Hepatocyte (in vitro differentiated cells): ENCODE measurements around the gene PRTG. TPM values are rescaled to one million over a fixed set of nuclear protein-coding genes. Genes with fewer than 3 reads are reported as not detected.

Experiments used
- DNase-seq: peaks from one replicate; pipeline ENCODE4 v3.0.0-alpha.2; 2016; ENCODE audit warnings: low spot score
- H2AFZ ChIP-seq: fragments of 200-600 bp; sonication (generic); 2 replicates; pipeline ENCODE4 v1.6.0; 2016; ENCODE audit warnings: antibody characterized with exemption, mild to moderate bottlenecking
- H3K27ac ChIP-seq: fragments of 200-600 bp; sonication (generic); 2 replicates; pipeline ENCODE4 v1.5.1; 2016; ENCODE audit warnings: mild to moderate bottlenecking
- H3K27me3 ChIP-seq: fragments of 200-600 bp; sonication (generic); 2 replicates; pipeline ENCODE4 v1.6.1; 2016
- H3K36me3 ChIP-seq: fragments of 200-600 bp; sonication (generic); replicated peaks from 2 replicates; pipeline ENCODE4 v1.5.1; 2016; ENCODE audit warnings: low read depth; ENCODE audit not compliant: insufficient read depth
- H3K4me1 ChIP-seq: fragments of 200-600 bp; sonication (generic); 2 replicates; pipeline ENCODE4 v1.5.1; 2016; ENCODE audit warnings: mild to moderate bottlenecking, moderate library complexity; ENCODE audit not compliant: insufficient read depth
- H3K4me2 ChIP-seq: fragments of 200-600 bp; sonication (generic); 2 replicates; pipeline ENCODE4 v1.6.0; 2016
- H3K4me3 ChIP-seq: fragments of 200-600 bp; sonication (generic); 2 replicates; pipeline ENCODE4 v1.5.1; 2016; ENCODE audit warnings: mild to moderate bottlenecking
- H3K79me2 ChIP-seq: fragments of 200-600 bp; sonication (generic); 2 replicates; pipeline ENCODE4 v1.6.0; 2017; ENCODE audit warnings: mild to moderate bottlenecking
- H3K9me2 ChIP-seq: fragments of 200-600 bp; sonication (generic); replicated peaks from 2 replicates; pipeline ENCODE4 v1.6.0; 2017; ENCODE audit warnings: mild to moderate bottlenecking; ENCODE audit not compliant: insufficient read depth
- H3K9me3 ChIP-seq: fragments of 200-600 bp; sonication (generic); 2 replicates; pipeline ENCODE4 v1.5.1; 2016; ENCODE audit warnings: low read depth, mild to moderate bottlenecking
- H4K20me1 ChIP-seq: fragments of 200-600 bp; sonication (generic); 2 replicates; pipeline ENCODE4 v1.6.0; 2016; ENCODE audit warnings: mild to moderate bottlenecking; ENCODE audit not compliant: insufficient read depth, poor library complexity, severe bottlenecking
- EZH2 ChIP-seq: fragments of 200-600 bp; sonication (generic); IDR thresholded peaks from 2 replicates; pipeline ENCODE4 v1.6.1; 2016; ENCODE audit warnings: antibody characterized with exemption, mild to moderate bottlenecking, borderline replicate concordance
- EZH2phosphoT487 ChIP-seq: fragments of 200-600 bp; sonication (generic); IDR thresholded peaks from one replicate; pipeline ENCODE4 v1.6.1; 2018; ENCODE audit warnings: antibody characterized with exemption, mild to moderate bottlenecking, low read depth, moderate library complexity; ENCODE audit not compliant: unreplicated experiment, severe bottlenecking
- WGBS: methylation state at CpG from one replicate; pipeline ENCODE4 v1.1.6; 2016; ENCODE audit warnings: low lambda C conversion rate; ENCODE audit errors: missing lambda C conversion rate; 5-methylcytosine and 5-hydroxymethylcytosine counted together
- polyA plus RNA-seq: library from polyadenylated mRNA; unstranded; fragments of >200 nt; fragmentation: Nextera tagmentation; extraction: Ambion mirVana; gene quantifications from 2 replicates; pipeline ENCODE4 v1.2.1, GENCODE V29; 2016
- total RNA-seq: library from RNA; depleted of rRNA; stranded (reverse); fragments of >200 nt; gene quantifications from 2 replicates; pipeline ENCODE4 v1.2.3, GENCODE V29; 2014
- TF ChIP-seq, protein P1 (sequence below): fragments of 200-600 bp; sonication (generic); IDR thresholded peaks from 2 replicates; pipeline ENCODE4 v1.5.1; 2016; ENCODE audit warnings: antibody characterized with exemption, mild to moderate bottlenecking; ENCODE audit not compliant: poor library complexity

PRTG gene
- total and polyA plus RNA-seq, 2 experiments from 2014 or later = 6.6 to 19.0 TPM

DNA sequence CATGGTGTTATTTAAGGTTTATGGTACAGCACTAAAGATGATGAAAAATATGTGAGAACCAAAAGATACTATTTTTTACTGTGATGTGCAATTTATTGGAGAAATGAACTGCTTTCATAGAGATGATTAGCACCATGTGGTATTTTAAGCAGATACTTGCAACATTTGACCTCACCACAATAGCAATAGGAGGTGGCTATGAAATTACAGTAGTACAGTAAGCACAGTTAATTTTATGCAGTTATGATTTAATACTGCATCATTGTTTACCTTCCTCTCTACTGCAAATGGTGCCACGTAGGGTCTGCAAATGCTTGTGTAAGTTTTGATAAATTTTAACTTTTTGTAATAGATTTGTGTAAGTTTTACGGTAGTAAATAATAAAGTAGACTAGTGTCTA lies 168.9 kb downstream of the PRTG start:
- peaks cover 8% of the 10 kb centered on the region for H3K79me2 ChIP-seq
- H3K9me2 ChIP-seq = no peaks in the 10 kb centered on the region
- no peak overlapping the region for H3K27ac ChIP-seq
- H3K4me1 ChIP-seq = no peaks in the 10 kb centered on the region
- H3K27me3 ChIP-seq = no peaks in the 10 kb centered on the region
- H3K4me2 ChIP-seq = no peak overlapping the region
- H3K4me3 ChIP-seq = no peak overlapping the region
- DNase-seq = no peak
- H4K20me1 ChIP-seq = no peaks in the 10 kb centered on the region
- H3K36me3 ChIP-seq = no peaks in the 10 kb centered on the region
- 93% methylated on average over 2 of the region's 2 CpGs for WGBS
- TF ChIP-seq EZH2 (no peak), EZH2phosphoT487 (no peak)
- TF ChIP-seq, protein P1, sequence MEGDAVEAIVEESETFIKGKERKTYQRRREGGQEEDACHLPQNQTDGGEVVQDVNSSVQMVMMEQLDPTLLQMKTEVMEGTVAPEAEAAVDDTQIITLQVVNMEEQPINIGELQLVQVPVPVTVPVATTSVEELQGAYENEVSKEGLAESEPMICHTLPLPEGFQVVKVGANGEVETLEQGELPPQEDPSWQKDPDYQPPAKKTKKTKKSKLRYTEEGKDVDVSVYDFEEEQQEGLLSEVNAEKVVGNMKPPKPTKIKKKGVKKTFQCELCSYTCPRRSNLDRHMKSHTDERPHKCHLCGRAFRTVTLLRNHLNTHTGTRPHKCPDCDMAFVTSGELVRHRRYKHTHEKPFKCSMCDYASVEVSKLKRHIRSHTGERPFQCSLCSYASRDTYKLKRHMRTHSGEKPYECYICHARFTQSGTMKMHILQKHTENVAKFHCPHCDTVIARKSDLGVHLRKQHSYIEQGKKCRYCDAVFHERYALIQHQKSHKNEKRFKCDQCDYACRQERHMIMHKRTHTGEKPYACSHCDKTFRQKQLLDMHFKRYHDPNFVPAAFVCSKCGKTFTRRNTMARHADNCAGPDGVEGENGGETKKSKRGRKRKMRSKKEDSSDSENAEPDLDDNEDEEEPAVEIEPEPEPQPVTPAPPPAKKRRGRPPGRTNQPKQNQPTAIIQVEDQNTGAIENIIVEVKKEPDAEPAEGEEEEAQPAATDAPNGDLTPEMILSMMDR = no peak
- H3K9me3 ChIP-seq = no peaks in the 10 kb centered on the region
- no peak overlapping the region for H2AFZ ChIP-seq

DNA sequence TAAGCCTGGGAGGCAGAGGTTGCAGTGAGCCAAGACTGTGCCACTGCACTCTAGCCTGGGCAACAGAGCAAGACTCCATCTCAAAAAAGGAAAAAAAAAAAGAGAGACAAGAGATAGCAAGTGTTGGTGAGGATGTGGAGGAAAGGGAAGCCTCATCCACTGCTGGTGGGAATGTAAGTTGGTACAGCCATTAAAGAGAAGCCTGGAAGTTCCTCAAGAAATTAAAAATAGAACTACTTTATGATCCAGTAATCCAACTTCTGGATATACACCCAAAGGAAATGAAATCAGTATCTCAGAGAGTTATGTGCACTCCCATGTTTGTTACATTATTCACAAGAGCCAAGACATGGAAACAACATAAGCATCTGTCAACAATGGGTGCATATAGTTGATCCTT lies 169.7 kb downstream of the PRTG start:
- Histone ChIP-seq H3K27ac (no peak overlapping the region), H3K4me1 (no peaks in the 10 kb centered on the region), H3K4me3 (no peak overlapping the region), H3K27me3 (no peaks in the 10 kb centered on the region), H3K9me3 (no peaks in the 10 kb centered on the region), H4K20me1 (no peaks in the 10 kb centered on the region), H3K4me2 (no peak overlapping the region), H3K36me3 (no peaks in the 10 kb centered on the region), H3K79me2 (peaks cover 5% of the 10 kb centered on the region), H2AFZ (no peak overlapping the region), H3K9me2 (no peaks in the 10 kb centered on the region)
- DNase-seq = no peak
- no peak for TF ChIP-seq EZH2phosphoT487
- TF ChIP-seq EZH2 = no peak
- TF ChIP-seq, protein P1 = no peak

DNA sequence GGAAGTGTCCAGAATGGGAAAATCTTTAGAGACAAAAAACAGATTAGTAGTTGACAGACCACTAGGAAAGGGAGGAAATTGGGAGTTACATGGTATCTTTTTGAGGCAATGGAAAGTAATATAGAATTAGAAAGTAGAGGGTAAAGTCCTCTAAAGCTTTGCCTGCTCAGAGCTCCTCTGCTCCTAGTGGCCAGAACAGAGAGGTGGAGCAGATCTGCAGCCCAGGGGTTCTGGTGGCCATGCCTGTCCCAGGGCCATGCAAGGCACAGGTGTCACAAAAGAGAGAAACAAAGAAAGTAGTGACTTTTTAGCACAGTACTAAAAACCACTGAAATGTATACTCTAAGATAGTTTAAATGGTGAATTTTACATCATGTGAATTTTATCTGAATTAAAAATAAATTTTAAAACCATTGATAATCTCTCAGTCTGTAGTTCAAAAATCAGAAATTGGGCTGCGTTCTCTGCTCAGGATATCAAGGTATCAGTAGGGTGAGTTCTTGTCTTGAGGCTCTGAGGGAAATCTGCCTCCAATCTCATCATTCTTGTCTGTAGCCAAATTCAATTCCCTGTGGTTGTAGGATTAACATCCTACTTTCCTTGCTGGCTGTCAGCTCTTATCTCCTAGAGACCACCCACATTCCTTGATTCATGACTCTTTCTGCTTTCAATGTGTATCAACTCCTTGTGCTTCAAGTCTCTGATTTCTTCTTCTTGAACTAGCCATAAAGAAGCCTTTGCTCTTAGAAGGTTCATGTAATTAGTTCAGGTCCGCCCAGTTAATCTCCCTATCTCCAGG lies 178.4 kb downstream of the PRTG start:
- Histone ChIP-seq H3K4me3 (no peak overlapping the region), H3K27me3 (no peaks in the 10 kb centered on the region), H3K79me2 (peaks cover 11% of the 10 kb centered on the region), H4K20me1 (no peaks in the 10 kb centered on the region), H3K27ac (no peak overlapping the region), H3K9me3 (peaks cover 2% of the 10 kb centered on the region), H3K4me1 (no peaks in the 10 kb centered on the region), H3K9me2 (no peaks in the 10 kb centered on the region), H3K36me3 (no peaks in the 10 kb centered on the region), H2AFZ (no peak overlapping the region), H3K4me2 (no peak overlapping the region)
- DNase-seq = no peak
- 74% methylated on average over 2 of the region's 2 CpGs for WGBS
- TF ChIP-seq, protein P1 = no peak
- TF ChIP-seq EZH2phosphoT487 (no peak), EZH2 (no peak)
